Colonic mucosa (tissue), 4 donors: Measurements from ENCODE around the gene TRIM22. TPM values are rescaled to one million over a fixed set of nuclear protein-coding genes. Genes with fewer than 3 reads are reported as not detected.

Experiments used
- DNase-seq: peaks from one replicate; pipeline ENCODE4 v3.0.0-alpha.2; 2020
- H3K27ac ChIP-seq: fragments of 200-600 bp; one replicate; pipeline ENCODE4 v1.8.0; 2021
- H3K27me3 ChIP-seq: fragments of 200-600 bp; one replicate; pipeline ENCODE4 v1.8.0; 2021
- H3K36me3 ChIP-seq: fragments of 200-600 bp; one replicate; pipeline ENCODE4 v1.8.0; 2021
- H3K4me1 ChIP-seq: fragments of 200-600 bp; one replicate; pipeline ENCODE4 v1.8.0; 2021; ENCODE audit warnings: mild to moderate bottlenecking
- H3K4me3 ChIP-seq: fragments of 200-600 bp; one replicate; pipeline ENCODE4 v1.8.0; 2021
- H3K9ac ChIP-seq, 2 donors: one replicate each; pipeline ENCODE4 v1.7.0; 2013; ENCODE audit warnings: control low read depth in 2 of 2, low read depth in 2 of 2, low read length in 2 of 2
- H3K9me3 ChIP-seq: fragments of 200-600 bp; one replicate; pipeline ENCODE4 v1.8.0; 2021
- CTCF ChIP-seq: fragments of 200-600 bp; IDR thresholded peaks from one replicate; pipeline ENCODE4 v1.8.0; 2022; ENCODE audit warnings: antibody characterized with exemption, mild to moderate bottlenecking
- intact Hi-C: fragments of 100-400 bp; cut with DNase I; formaldehyde crosslinking; loops from one replicate; pipeline ENCODE4 v1.14.1; 2022
- total RNA-seq, 2 donors: library from RNA; stranded (reverse); fragmentation: NEBNext Ultra II Directional in 1 of 2; extraction: Animal tissue kit (Norgen Biotek cat#: 25700) in 1 of 2; gene quantifications; one replicate each; pipeline ENCODE4 v1.2.1, GENCODE V29; 2021
- donor health status: healthy.
- donor health status: DM: no; HTN: no; CAD: no.
- donor health status: DM: no; HTN: no; CAD: no.

The TRIM22 gene
- total RNA-seq, 2 donors from 2014 or later, result 16.6 to 17.7 TPM

- no peak for TF ChIP-seq CTCF
- intact Hi-C loops, result no loop called here
- Histone ChIP-seq H3K36me3 (no peaks in the 10 kb centered on the region), H3K27me3 (no peaks in the 10 kb centered on the region), H3K9ac (no peak overlapping the region), H3K9me3 (no peaks in the 10 kb centered on the region), H3K4me1 (no peaks in the 10 kb centered on the region), H3K27ac (no peak overlapping the region), H3K4me3 (no peak overlapping the region)
- no peak for DNase-seq
These were observed 10.9 kb downstream of the TRIM22 start for GRCh38 chr11:5700421-5701054.

DNA sequence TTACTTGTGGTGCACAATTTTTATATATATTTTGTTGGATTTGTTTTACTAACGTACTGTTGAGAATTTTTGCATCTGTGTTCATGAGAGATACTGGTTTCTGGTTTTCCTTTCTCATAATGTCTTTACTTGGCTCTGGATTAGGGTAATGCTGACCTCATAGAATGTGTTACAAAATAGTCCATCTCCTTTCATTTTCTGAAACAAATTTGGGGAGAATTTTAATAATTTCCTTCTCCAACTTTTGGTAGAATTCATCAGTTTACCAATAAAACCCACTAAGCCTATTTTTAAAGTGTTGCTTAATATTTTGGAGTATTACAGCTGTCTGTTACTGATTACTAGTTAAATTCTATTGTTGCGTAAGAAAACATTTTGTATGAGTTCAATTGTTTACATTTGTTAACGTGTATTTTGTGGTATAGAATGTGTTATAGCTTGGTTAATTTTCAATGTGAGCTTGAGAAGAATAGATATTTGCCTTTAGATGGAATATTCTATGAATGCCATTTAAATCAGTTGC lies 11.5 kb downstream of the TRIM22 start:
- no peaks in the 10 kb centered on the region for H3K36me3 ChIP-seq

GRCh38 chr11:5703741-5704536 lies 14.3 kb downstream of the TRIM22 start:
- intact Hi-C loops, result no loop called here

More for the DNA sequence above, 11.5 kb downstream of the TRIM22 start:
- Histone ChIP-seq H3K4me1 (no peaks in the 10 kb centered on the region), H3K27ac (no peak overlapping the region), H3K27me3 (no peaks in the 10 kb centered on the region), H3K9me3 (no peaks in the 10 kb centered on the region), H3K4me3 (no peak overlapping the region), H3K9ac (no peak overlapping the region)
- intact Hi-C loops, result no loop called here
- no peak for DNase-seq
- TF ChIP-seq CTCF, result no peak

DNA sequence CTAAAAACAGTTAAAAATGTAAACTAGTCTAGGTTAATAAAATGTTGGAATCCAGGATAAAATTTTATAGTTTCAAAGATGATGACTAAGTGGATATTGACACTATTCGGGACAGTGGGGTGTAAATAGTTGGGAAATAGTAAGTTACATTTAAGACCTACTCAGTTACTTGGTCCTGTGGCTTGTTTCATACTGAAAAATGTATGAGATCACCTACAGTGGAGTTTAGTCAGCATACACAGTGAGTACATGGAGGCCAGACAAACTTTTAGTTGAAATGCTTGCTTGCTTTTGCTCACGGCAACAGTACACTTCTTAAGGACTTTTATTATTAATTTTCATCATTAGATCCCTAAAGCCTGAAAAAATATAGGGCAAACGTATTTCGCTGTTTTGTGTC lies 16.1 kb downstream of the TRIM22 start:
- no peaks in the 10 kb centered on the region for H3K27me3 ChIP-seq
- no peak overlapping the region for H3K4me3 ChIP-seq
- no peaks in the 10 kb centered on the region for H3K9me3 ChIP-seq
- TF ChIP-seq CTCF, result no peak
- H3K9ac ChIP-seq, result no peak overlapping the region
- intact Hi-C loops, result no loop called here
- no peaks in the 10 kb centered on the region for H3K36me3 ChIP-seq
- no peak for DNase-seq
- H3K27ac ChIP-seq, result no peak overlapping the region
- H3K4me1 ChIP-seq, result no peaks in the 10 kb centered on the region

More at GRCh38 chr11:5703741-5704536, 14.3 kb downstream of the TRIM22 start:
- Histone ChIP-seq H3K27me3 (no peaks in the 10 kb centered on the region), H3K9ac (no peak overlapping the region), H3K4me3 (no peak overlapping the region), H3K9me3 (no peaks in the 10 kb centered on the region), H3K36me3 (no peaks in the 10 kb centered on the region), H3K4me1 (no peaks in the 10 kb centered on the region), H3K27ac (no peak overlapping the region)
- TF ChIP-seq CTCF, result no peak
- no peak for DNase-seq

DNA sequence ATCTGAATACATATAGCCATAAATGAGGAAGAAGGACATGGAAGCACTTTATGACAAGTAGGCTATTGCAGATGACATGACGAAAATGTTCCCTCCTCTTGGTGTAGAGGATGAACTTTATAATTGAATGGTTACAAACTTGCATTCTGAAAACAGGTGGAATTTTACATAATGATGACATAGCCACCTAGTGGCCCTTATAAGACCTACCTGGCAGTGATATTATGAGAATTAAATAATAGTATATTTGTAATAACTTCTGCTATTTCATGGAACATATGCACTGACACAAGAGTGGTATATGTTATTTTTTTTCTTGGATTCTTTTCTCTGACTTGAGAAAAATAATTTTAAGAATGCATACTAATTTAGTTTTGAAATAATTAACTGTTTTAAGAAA lies 22.9 kb downstream of the TRIM22 start:
- Histone ChIP-seq H3K27me3 (no peaks in the 10 kb centered on the region), H3K4me1 (no peaks in the 10 kb centered on the region), H3K9me3 (no peaks in the 10 kb centered on the region), H3K9ac (no peak overlapping the region), H3K4me3 (no peak overlapping the region), H3K27ac (no peak overlapping the region), H3K36me3 (no peaks in the 10 kb centered on the region)
- DNase-seq, result no peak
- intact Hi-C loops, result no loop called here
- no peak for TF ChIP-seq CTCF
